Cerebellar cortex (tissue), 1 donor: ENCODE results near the gene COBLL1.

ENCODE experiments used
- DNase-seq: peaks from one replicate; pipeline ENCODE4 v3.0.0-alpha.2; 2015; ENCODE audit warnings: low spot score

Gene COBLL1

DNA sequence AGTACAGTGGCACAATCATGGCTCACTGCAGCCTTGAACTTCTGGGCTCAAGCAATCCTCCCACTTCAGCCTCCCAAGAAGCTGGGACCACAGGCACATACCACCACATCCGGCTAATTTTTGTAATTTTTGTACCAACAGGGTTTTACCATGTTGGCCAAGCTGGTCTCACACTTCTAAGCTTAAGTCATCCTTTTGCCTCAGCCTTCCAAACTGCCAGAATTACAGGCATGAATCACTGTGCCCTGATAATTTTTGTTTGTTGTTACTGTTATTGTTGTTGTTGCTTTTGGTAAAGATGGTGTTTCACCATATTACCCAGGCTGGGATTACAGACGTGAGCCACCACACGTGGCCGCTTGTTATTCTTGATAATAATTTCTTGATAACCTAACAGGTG lies 10.5 kb upstream of the COBLL1 start:
- DNase-seq: no peak

DNA sequence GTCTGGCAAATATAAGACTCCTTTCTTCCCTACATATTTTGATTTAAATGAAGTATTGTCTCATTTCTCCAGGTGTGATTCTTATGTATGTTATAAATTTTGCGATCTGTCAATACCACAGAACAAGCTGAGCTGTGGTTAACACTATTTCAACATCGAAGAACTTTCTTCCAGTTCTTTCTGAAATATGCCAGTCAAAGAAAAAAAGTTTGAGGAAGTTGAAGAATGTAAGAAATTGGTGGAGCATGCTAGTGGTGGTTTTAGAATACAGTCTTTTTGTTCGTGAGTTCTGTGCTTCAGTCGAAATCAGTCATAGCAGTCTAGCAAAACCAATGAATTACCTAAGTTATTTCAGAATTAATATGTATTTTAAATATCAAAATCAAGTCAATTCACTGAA lies 8.6 kb upstream of the COBLL1 start:
- DNase-seq: no peak

DNA sequence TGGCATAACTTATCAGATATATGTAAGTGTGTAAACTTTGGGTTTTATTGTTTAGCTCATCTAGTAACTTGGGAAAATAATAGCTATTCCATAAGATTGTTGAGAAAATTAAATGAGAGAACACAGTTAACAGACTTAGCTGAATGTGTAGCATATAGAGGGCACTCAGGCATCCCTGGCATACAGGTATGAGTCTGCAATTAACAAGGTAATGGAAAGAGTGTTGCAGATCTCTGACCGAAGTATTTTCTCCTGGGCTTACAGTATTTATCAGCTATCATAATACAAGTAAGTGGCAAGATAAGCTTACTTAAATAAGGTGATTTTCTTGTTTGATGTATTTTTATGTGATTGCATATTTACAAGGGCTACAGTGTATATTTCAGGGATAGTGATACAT lies 7.9 kb upstream of the COBLL1 start:
- no peak for DNase-seq

DNA sequence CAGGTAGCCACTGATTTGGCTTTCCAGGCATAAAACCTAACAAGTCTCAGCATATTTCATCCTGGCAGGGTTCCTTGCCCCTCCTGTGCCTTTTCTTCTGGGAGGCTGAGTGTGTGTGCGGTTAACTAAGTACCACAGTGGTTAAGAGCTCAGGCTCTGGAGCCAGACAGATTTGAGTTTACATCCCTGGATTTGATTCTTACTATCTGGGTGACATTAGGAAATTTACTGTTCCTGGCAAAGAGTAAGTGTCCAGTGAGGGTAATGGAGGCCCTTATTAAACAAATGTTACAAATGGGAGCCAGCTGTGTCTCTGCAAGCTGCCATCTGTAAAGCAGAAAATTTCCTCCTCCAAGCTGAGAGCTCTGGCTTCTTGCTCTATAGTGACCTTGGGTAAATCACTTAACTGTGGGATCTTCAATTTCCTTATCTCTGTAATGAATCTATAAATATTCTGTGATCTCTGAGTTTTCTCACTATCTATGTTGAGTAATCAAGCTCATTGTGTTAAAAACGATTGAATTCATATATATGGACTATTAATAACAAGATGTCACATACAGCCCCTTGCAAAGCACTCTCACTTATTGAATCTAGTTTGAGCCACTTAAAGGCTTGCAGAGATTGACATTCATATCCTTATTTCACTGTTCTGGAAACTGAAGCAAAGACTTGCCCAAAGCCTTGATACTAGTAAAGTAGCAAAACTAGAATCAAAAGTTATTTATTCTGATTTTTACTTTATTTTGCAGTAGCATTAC lies 6.5 kb upstream of the COBLL1 start:
- no peak for DNase-seq

DNA sequence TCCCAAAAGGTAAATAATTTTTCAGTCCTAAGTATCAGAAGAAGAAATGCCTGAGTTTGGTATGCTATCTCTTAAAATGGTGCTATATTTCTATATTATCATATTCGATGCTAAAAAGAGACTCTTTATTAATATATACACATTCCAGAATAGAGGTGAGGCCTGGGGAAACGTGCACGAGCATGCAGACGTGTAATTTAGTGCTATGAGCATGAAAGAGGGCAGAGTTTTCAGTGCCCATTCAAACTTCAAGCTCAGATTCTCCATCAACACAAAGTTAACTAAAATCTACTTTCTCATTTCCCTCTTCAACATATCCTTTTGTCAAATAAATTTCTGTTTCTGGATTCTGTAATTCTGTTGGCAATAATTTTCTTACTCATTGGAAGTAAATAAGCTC lies 5.7 kb upstream of the COBLL1 start:
- DNase-seq: no peak

DNA sequence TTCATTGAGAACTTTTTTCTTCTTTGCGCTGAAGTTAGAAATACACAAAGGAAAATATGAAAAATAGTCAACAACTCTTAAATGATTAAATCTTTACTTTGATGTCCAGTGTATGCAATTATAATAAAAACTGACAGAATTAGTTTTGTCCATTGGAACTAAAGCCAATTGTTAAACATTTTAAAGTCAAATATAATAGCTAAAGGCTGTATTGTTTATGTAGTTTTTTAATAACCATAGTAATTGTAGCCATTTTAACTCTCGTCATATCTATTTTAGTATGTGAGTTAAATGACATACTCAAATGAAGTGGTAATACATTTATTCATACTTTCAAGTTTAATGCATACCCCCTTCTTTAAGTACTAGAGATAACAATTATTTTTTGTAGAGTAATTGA lies 4.7 kb upstream of the COBLL1 start:
- no peak for DNase-seq

DNA sequence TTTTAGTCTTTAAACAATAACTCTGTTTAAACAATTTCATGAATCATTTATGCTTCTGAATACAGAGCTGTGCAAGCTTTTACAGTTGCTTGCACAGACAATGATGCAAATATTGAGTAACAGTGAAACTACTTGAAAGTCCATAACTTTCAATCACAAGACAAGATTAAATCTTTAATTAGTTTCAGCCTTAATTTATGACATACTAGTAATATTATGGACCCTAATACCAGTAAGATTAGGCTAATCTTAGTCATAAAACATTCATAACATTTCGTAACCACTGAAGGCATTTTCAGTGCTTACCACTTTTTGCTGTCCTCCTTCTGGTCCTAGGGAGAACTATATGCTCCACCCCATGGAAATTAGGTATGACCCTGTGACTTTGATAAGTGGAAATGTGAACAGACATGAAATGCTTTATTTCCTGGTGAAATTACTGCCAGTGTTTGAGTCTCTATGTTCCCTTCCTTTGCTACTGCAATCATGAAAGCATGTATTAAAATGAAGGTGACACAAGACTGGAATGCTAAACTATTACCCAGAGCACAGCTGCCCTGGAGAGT lies 1.8 kb upstream of the COBLL1 start:
- DNase-seq: no peak

DNA sequence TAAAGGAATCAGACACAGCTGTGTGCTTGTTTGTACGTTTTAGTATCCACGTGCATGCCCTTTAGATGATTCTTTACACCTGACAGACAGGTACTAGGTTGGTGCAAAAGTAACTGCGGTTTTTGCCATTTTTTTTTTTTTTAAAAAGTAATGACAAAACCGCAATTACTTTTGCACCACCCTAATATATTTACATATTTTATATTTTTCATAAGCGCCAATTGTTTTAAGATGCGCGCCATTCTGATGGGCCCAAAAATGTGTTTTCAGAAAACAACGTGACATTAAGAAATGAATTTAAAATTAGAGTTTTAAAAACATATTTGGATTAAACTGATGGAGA lies 972 bp upstream of the COBLL1 start:
- no peak for DNase-seq

DNA sequence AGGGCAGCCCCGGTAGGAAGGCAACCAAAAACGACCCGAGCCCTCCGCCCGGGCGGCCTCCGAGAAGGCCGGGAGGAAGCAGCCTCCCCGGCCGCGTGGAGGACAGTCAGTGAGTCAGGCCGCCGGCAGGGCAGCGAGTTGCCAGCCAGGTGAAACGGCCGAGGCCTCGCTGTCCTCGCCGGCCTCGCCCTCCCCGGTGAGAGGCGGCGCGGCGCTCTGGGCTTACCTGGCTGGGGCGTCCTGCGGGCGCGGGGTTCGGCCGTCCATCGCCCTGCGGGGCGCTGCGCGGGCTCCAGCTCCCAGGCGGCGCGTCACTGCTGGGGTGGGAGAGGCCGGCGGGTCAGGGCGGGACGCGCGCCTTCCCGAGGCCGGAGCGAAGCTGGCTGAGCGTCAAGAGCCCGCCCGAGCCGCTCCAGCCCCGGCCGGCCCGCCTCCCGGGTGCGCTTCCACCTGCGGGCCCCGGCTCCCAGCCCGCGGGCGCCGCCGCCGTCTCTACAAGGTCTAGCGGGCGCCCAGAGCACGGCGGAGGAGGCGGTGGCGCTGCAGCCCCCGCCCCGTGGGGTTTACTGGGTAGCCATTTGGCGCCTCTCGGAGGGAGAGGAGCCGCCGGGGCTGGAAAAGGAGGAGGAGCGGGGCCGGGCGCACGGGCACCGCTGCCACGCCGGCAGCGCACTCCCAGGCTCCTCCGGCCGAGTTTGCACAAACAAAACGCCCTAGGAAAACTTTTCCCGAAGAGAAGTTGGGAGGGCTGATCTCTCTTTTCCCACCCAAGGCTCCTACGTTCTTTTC lies 499 bp downstream of the COBLL1 start:
- peak; percentile 13 for DNase-seq

DNA sequence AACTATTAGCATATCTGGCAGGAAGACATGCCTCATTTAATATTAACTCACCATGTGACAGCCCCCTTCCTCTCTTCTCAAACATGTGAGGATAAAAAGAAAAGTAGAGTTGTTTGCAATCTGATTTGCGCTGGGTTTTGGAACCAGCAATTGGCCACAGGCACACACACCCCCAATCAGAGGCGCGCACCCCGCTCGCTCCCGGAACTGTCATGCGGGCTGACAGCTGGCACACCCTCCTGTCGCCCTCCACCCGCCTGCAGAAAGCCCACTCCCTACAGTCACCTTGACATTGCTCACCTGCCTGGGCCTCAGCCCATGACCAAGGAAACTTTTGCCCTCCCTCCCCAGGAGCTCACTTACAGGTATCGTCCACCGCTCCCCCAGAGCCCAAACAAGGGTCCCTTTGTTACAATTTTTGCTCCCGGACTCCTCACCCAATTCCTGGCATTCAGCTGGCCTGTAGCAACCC lies 1.1 kb downstream of the COBLL1 start:
- no peak for DNase-seq

DNA sequence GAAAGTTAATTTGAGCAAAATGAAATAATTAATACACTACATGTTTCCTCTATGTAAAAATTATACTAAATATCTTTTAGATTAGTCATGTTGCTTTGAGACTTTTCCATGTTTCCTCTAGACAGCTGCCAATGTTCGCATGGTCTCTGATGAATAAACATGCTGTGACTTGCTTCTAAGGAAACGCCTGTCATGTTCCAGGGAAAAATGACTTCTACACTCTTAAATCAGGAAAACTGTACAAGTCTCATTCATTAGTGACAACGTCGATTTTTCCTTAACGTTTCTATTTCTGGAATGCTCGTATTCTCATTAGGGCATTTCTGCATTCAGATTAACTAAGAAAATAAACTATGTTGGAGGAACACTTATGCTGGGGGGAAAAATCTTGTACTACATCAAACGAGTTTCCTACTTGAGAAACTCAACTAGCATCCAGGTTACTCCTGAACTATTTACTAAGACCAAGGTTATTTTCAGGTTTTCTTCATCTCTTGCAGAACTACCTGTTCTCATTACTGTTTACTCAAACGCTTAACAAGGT lies 1.6 kb downstream of the COBLL1 start:
- no peak for DNase-seq

DNA sequence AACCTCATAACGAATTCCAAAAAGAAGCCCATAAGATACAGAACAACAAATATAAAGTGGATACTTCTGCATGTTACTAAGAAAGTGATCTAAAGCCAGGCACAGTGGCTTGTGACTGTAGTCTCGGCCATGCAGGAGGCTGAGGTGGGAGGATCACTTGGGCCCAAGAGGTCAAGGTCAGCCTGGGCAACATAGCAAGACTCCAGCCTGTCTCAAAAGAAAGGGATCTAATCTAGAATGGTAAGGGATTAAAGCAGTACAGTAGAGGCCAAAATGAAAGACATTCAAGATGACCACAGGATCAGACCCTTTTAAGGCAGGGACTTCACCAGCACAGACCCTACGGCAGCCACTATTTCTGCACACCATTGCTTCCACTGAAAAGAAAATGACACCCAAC lies 3.8 kb downstream of the COBLL1 start:
- no peak for DNase-seq

DNA sequence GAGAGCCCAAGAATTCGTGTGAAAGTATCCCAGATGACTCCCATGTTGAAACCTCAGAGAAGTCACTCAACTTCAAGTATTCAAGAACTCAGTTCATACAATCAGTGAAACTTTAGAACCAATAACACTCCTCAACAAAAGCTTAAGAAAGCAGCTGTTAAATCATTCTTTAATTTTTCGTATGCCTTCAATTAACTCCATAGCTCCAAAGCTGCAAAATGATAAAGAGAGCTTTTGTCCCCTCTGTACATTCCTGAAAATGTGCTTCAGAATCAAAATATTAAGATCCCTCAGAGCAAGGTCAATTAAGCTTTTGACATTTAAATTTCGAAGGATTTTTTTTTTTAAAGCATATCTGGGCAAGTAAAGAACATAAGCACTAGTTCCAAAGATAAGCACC lies 4.7 kb downstream of the COBLL1 start:
- no peak for DNase-seq

DNA sequence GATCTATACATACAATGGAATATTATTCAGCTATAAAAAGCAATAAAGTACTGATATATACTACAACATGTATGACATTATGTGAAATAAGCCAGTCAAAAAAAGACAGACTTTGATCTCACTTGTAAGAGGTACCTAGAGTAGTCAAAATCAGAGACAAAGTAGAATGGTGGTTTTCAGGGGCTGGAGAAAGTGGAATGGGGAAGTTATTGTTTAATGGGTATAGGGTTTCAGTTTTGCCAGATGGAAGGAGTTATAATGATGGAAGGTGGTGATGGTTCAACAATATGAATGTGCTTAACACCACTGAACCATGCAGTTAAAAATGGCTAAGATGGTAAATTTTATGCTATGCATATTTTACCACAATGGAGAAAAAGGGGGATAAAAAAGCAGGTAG lies 6.3 kb downstream of the COBLL1 start:
- no peak for DNase-seq

DNA sequence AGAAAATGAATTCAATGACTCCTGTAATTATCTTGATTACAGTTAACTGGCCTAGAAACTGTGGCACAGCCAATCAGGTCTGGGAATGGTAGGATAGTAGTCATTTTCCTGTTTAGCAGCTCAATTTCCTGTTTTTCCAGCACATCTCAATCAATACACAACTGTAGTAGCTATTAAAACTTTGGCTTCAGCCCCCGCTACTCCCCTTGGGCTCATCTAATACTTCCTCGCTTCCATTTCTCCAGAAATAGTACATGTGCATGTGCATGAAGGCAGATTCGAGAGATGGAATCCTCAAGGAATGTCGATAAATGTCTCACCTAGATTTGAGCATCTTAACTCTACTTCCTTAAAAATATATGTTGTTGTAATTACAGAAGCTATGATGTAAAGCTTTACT lies 9.7 kb downstream of the COBLL1 start:
- DNase-seq: no peak

DNA sequence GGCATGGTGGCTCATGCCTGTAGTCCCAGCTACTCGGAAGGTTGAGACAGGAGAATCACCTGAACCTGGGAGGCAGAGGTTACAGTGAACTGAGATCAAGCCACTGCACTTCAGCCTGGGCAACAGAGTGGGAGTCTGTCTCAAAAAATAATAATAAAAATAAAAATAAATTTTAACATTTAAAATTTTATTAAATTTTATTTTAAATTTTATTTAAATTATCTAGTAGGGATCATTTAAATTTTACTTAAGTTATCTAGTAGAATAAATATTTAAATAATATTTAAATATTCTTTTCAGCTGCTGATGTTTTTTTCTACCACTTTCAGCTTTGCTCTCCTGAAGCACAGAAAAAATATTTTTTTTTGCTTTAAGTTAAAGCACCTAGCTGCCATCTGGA lies 10.4 kb downstream of the COBLL1 start:
- no peak for DNase-seq

DNA sequence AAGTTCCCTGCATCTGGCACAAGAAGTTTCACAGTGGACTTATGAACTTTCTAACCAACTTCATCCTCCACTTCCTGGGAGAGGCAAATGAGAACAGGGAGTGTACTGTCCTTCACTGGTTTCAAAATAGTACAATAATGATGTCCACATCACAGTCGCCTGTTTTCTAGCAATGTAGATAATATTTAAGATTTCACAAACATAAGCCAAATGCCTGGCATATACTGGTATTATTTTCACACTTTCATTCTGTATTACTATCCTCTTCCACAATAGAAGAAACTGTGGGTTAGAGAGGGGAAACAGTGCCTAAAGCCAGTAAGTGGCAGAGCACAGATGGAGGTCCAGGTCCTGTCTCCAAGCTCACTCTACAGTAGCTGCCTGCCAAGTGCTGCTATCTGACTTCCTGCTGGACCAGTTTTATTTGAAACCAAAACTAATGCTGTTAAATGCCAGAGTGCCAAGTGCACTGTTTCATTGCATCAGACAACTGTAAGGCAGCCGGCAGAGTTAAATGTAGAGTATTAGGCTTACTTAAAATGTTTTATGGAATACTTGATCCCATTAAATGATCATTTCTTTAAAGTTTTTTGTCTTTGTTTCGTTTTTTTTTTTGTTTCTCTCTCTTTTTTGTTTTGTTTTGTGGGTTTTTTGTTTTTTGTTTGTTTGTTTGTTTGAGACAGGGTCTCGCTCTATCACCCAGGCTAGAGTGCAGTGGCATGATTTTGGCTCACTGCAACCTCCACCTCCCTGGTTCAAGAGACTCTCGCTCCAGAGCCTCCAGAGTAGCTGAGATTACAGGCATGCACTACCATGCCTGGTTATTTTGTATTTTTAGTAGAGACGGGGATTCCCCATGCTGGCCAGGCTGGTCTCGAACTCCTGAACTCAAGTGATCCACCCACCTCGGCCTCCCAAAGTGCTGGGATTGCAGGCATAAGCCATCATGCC lies 15.1 kb downstream of the COBLL1 start:
- DNase-seq: no peak

DNA sequence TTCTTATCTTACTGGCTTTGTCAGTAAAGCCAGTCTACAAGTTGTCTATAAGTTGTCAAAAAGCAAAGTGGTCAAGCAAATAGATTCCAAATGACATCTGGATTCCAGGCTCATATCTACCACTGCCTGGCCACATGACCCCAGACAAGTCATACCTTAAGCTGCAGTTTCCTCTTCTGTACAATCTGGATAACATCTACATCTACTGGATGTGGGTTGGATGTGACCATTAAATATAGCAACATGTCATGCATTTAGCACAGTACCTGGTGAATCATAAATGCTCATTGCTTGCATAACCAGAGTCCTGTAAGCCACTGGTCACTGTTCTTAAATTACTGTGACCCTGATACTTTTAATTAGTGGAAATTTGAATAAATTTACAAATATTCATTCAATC lies 16.8 kb downstream of the COBLL1 start:
- no peak for DNase-seq

DNA sequence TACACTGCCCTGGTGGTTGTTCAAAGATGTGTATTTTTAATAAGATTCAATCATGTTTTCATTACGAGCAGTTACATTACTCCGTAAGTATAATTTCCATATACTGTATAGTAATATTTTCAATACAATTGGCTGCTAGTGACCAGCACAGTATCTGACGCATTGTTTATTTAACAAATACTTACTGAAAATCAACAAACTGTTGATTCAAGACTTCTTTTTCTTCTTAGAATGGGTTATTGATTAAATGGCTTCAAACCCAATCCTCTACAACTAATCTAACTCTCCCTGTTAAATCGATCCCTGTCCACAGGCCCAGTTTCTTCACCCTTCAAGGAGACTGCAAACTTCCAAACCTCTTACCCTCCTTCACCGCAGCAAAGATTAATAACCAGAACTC lies 18.5 kb downstream of the COBLL1 start:
- DNase-seq: no peak

DNA sequence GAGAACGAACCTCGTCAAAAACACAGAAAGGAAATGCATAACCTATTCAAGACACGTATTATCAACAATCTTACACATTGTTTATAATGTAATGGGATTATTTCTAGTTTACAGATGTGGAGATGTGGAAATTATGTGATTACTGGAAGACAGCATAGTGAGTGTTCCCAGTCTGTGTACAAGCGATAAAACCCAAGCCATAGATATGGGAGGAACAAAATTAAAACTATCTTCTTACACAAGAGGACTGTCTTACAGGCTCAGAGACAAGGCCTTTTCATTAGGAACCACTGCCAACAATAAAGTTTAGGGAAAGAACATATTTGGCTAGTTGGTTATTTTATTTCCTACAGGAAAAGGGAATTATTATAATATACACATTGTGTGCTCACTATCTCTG lies 20.3 kb downstream of the COBLL1 start:
- DNase-seq: no peak

DNA sequence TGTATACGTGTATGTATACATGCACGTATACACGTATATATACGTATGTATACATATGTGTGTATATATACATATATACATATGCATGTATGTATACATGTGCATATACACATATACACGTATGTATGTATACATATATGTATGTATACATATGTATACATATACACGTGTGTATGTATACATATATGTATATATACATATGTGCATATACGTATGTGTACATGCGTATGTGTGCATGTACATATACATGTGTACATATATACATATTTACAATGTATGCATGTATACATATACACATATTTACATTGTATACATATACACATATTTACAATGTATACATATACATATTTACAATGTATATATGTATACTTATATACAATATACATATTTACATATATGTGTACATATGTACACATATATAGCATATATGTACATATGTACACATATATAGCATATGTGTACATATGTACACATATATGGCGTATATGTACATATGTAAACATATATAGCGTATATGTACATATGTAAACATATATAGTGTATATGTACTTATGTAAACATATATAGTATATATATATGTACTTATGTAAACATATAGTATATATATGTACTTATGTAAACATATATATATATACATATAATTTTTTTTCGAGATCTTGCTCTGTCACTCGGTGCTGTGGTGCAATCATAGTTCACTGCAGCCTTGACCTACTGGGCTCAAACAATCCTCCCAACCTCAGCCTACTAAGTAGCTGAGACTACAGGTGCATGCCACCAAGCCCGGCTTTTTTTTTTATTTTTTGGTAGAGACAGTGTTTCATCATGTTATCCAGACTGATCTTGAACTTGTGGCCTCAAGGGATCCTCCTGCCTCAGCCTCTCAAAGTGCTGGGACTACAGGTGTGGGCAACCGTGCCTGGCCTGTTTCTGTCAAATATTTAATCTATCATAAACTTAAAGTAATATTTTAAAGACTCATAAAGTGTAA lies 23.2 kb downstream of the COBLL1 start:
- DNase-seq: no peak
